K562 (cell line): ENCODE results near the gene PAF1. TPM values are rescaled to one million over a fixed set of nuclear protein-coding genes. Genes with fewer than 3 reads are reported as not detected.

Experiments used
- BCOR ChIP-seq: fragments of 450-650 bp; IDR thresholded peaks from 2 replicates; pipeline ENCODE4 v1.6.1; 2016
- CBFA2T3 ChIP-seq: fragments of 450-650 bp; IDR thresholded peaks from 2 replicates; pipeline ENCODE4 v1.6.1; 2017
- CBFB ChIP-seq: sonication (generic); formaldehyde crosslinking; IDR thresholded peaks from 2 replicates; pipeline ENCODE4 v1.4.0; 2020; ENCODE audit warnings: mild to moderate bottlenecking, missing genetic modification reagents
- CBX2 ChIP-seq: fragments of 200-600 bp; sonication (generic); IDR thresholded peaks from one replicate; pipeline ENCODE4 v1.6.1; 2012; ENCODE audit warnings: mild to moderate bottlenecking, low read length, inconsistent platforms; ENCODE audit not compliant: insufficient read depth, poor library complexity, severe bottlenecking
- CBX5 ChIP-seq: IDR thresholded peaks from 2 replicates; pipeline ENCODE4 v1.6.1; 2014; ENCODE audit warnings: low read depth, borderline replicate concordance
- CHD4 ChIP-seq: fragments of 200-600 bp; sonication (generic); IDR thresholded peaks from 3 replicates; pipeline ENCODE4 v1.6.1; 2012; ENCODE audit warnings: low read depth, mild to moderate bottlenecking, mixed read lengths, low read length, inconsistent platforms; ENCODE audit not compliant: insufficient read depth, insufficient replicate concordance, poor library complexity, severe bottlenecking
- FOXA3 ChIP-seq, 2 experiments: fragments of 450-650 bp in 1 of 2; sonication (generic) in 1 of 2; formaldehyde crosslinking; IDR thresholded peaks in 1 of 2; conservative IDR thresholded peaks in 1 of 2; 2 replicates each; pipeline versions ENCODE4 v1.4.0 to v1.8.0; 2020 to 2022; ENCODE audit warnings: mild to moderate bottlenecking in 2 of 2, missing genetic modification reagents in 1 of 2
- GMEB1 ChIP-seq: fragments of 250-450 bp; sonication (Bioruptor Pico); IDR thresholded peaks from 2 replicates; pipeline ENCODE4 v1.4.0; 2020; ENCODE audit warnings: mild to moderate bottlenecking
- ILK ChIP-seq: fragments of 450-650 bp; IDR thresholded peaks from 2 replicates; pipeline ENCODE4 v1.6.1; 2016; ENCODE audit warnings: missing genetic modification characterization, low read depth, mild to moderate bottlenecking, missing compliant biosample characterization, moderate library complexity, borderline replicate concordance
- KDM2B ChIP-seq: fragments of 250-450 bp; sonication (Bioruptor Pico); IDR thresholded peaks from 2 replicates; pipeline ENCODE4 v1.8.0; 2021; ENCODE audit warnings: mild to moderate bottlenecking, moderate library complexity
- SMAD3 ChIP-seq: fragments of 450-650 bp; formaldehyde crosslinking; conservative IDR thresholded peaks from 2 replicates; pipeline ENCODE4 v1.4.0; 2020; ENCODE audit warnings: mild to moderate bottlenecking
- SNAPC5 ChIP-seq: fragments of 250-450 bp; sonication (Bioruptor Pico); IDR thresholded peaks from 2 replicates; pipeline ENCODE4 v1.8.0; 2021; ENCODE audit warnings: moderate library complexity, mild to moderate bottlenecking, inconsistent platforms
- SP1 ChIP-seq: sonication (generic); formaldehyde crosslinking; IDR thresholded peaks from 2 replicates; pipeline ENCODE4 v1.8.1; 2022; ENCODE audit warnings: mild to moderate bottlenecking, missing genetic modification reagents
- TRIM24 ChIP-seq, 2 experiments: fragments of 450-650 bp; IDR thresholded peaks; 2 replicates each; pipeline ENCODE4 v1.6.1; 2016
- ZBTB12 ChIP-seq: fragments of 250-450 bp; sonication (Bioruptor Pico); IDR thresholded peaks from 2 replicates; pipeline ENCODE4 v1.4.0; 2020
- ZBTB26 ChIP-seq: fragments of 450-650 bp; formaldehyde crosslinking; IDR thresholded peaks from 2 replicates; pipeline ENCODE4 v1.4.0; 2022; ENCODE audit warnings: missing genetic modification characterization
- ZFX ChIP-seq: sonication (generic); formaldehyde crosslinking; IDR thresholded peaks from 2 replicates; pipeline ENCODE4 v1.8.0; 2022; ENCODE audit warnings: mild to moderate bottlenecking, missing genetic modification reagents, moderate library complexity
- ZNF282 ChIP-seq: sonication (generic); formaldehyde crosslinking; IDR thresholded peaks from 2 replicates; pipeline ENCODE4 v1.8.1; 2023; ENCODE audit warnings: missing genetic modification reagents
- ZNF57 ChIP-seq: fragments of 450-650 bp; formaldehyde crosslinking; IDR thresholded peaks from 2 replicates; pipeline ENCODE4 v1.4.0; 2020; ENCODE audit warnings: mild to moderate bottlenecking, moderate library complexity
- ZNF655 ChIP-seq: fragments of 250-450 bp; sonication (Bioruptor Pico); IDR thresholded peaks from 2 replicates; pipeline ENCODE4 v1.5.0; 2021
- ZZZ3 ChIP-seq: fragments of 450-650 bp; IDR thresholded peaks from 2 replicates; pipeline ENCODE4 v1.6.1; 2016; ENCODE audit warnings: antibody characterized with exemption, mild to moderate bottlenecking, moderate library complexity
- polyA plus RNA-seq, 8 experiments: library from polyadenylated mRNA; depleted of rRNA in 4 of 8; stranded (reverse) in 5 of 8; unstranded in 3 of 8; fragments of >200 nt; fragmentation: Nextera tagmentation in 2 of 8; fragmentation: Illumina TruSeq in 1 of 8; extraction: Ambion mirVana in 2 of 8; extraction: Trizol in 1 of 8; gene quantifications; 2 replicates each; pipeline versions ENCODE4 v1.2.1 to v1.2.3, GENCODE V29; 2011 to 2014; ENCODE audit warnings: inconsistent platforms in 1 of 8, missing spikeins in 1 of 8
- total RNA-seq, 7 experiments: library from RNA; depleted of rRNA in 6 of 7; stranded (reverse); fragments of >200 nt in 6 of 7; fragmentation: Illumina TruSeq in 2 of 7; extraction: Trizol in 2 of 7; gene quantifications; 2 replicates each; pipeline versions ENCODE4 v1.2.1 to v1.2.3, GENCODE V29; 2011 to 2021; ENCODE audit warnings: low replicate concordance in 1 of 7

The PAF1 gene
- total and polyA plus RNA-seq, 9 of the 15 experiments (the other 6 are each of a cell fraction or from before 2014, with no cell fraction given), result 1.5 to 45.0 (median 33.8) TPM

- TF ChIP-seq ZNF655 (CRISPR knock-in tag) (no peak), ZNF282 (no peak), GMEB1 (CRISPR knock-in tag) (no peak), ZBTB26 (CRISPR knock-in tag) (no peak), CBX2 (no peak), ZZZ3 (no peak), SNAPC5 (CRISPR knock-in tag) (no peak), FOXA3 (CRISPR knock-in tag; conservative IDR thresholded peaks at IDR 0.05 in 1 of 2, IDR thresholded peaks at IDR 0.05 in 1 of 2) (no peak), CBX5 (no peak), CBFA2T3 (peak; percentile 97), SMAD3 (CRISPR knock-in tag) (no peak), CBFB (CRISPR knock-in tag) (peak; percentile 97), KDM2B (CRISPR knock-in tag) (no peak), ILK (tag) (no peak), CHD4 (no peak), ZFX (CRISPR knock-in tag) (no peak), ZBTB12 (CRISPR knock-in tag) (0 out of 2 replicates have a peak, but pooled peaks have one; percentile 22), BCOR (peak; percentile 56), SP1 (CRISPR knock-in tag) (0 out of 2 replicates have a peak, but pooled peaks have one; percentile 44), ZNF57 (CRISPR knock-in tag) (no peak), TRIM24 (IDR thresholded peaks at IDR 0.05) (0 out of 4 replicates have a peak, but pooled peaks have one; percentile 15 to 61)
Measured at GRCh38 chr19:39381910-39382611, 8.8 kb downstream of the PAF1 start (continued).
